ENCODE data around the gene ARHGEF9.

DNA sequence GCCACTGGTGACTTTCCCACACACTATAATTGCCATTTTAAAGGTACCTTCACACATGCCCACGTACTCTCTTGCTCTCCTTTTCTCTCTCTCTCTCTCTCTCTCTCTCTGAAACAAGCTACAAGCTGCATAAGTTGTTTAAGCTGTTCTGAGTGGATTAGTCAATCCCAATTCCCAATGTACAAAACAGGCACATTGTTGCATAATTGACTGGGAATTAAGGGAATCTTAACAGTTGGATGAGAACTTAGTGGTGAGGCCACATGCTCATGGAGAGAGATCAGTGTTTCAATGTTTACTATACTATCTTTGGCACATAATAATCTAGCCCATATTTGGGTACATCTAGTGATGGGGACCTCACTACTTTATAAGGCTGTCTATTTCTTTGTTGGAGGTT is 123.3 kb downstream of the ARHGEF9 start:
- TF ChIP-seq, protein P1, sequence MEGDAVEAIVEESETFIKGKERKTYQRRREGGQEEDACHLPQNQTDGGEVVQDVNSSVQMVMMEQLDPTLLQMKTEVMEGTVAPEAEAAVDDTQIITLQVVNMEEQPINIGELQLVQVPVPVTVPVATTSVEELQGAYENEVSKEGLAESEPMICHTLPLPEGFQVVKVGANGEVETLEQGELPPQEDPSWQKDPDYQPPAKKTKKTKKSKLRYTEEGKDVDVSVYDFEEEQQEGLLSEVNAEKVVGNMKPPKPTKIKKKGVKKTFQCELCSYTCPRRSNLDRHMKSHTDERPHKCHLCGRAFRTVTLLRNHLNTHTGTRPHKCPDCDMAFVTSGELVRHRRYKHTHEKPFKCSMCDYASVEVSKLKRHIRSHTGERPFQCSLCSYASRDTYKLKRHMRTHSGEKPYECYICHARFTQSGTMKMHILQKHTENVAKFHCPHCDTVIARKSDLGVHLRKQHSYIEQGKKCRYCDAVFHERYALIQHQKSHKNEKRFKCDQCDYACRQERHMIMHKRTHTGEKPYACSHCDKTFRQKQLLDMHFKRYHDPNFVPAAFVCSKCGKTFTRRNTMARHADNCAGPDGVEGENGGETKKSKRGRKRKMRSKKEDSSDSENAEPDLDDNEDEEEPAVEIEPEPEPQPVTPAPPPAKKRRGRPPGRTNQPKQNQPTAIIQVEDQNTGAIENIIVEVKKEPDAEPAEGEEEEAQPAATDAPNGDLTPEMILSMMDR (IDR thresholded peaks at IDR 0.05), result no peak
- TF ChIP-seq POLR2A (IDR thresholded peaks at IDR 0.05), result no peak

Data from uterus (tissue), 2 donors.